ENCODE results near the gene MAPK6.

MAPK6 gene

GRCh38 chr15:52066842-52067544 lies 48.0 kb downstream of the MAPK6 start:
- Histone ChIP-seq H3K27ac (ENCODE audit: low read depth, low read length) (no peak overlapping the region), H3K9me3 (ENCODE audit: control insufficient read depth in 1 of 2, low read length in 2 of 2) (no peaks in the 10 kb centered on the region), H3K27me3 (ENCODE audit: control insufficient read depth in 1 of 2, insufficient read depth in 2 of 2, low read length in 2 of 2) (no peaks in the 10 kb centered on the region)

DNA sequence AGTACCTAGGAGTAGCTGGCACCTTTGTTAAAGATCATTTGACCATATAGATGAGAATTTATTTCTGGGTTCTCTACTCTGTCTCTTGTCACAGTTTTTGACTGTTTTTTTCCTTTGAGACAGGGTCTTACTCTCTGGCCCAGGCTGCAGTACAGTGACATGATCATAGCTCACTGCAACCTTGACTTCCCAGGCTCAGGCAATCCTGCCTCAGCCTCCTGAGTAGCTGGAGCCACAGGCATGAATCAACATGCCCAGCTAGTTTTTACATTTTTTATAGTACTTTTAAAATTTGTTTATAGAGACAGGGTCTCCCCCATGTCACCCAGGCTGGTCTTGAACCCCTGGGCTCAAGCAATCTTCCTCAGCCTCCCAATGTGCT lies 48.5 kb downstream of the MAPK6 start:
- Histone ChIP-seq H3K4me3 (ENCODE audit: low read depth in 1 of 2, low read length in 2 of 2) (no peak overlapping the region), H3K9ac (ENCODE audit: low read depth in 1 of 2, low read length in 2 of 2) (no peak overlapping the region), H3K27ac (ENCODE audit: low read depth, low read length) (no peak overlapping the region), H3K9me3 (ENCODE audit: control insufficient read depth in 1 of 2, low read length in 2 of 2) (no peaks in the 10 kb centered on the region), H3K4me1 (ENCODE audit: control insufficient read depth in 1 of 2, insufficient read depth in 2 of 2, low read length in 2 of 2) (peaks cover 35 to 43% of the 10 kb centered on the region in 2 donors), H3K27me3 (ENCODE audit: control insufficient read depth in 1 of 2, insufficient read depth in 2 of 2, low read length in 2 of 2) (no peaks in the 10 kb centered on the region), H3K36me3 (ENCODE audit: control insufficient read depth in 1 of 2, insufficient read depth in 2 of 2, low read length in 2 of 2) (peaks cover 7 to 13% of the 10 kb centered on the region in 2 donors)

More at GRCh38 chr15:52066842-52067544, 48.0 kb downstream of the MAPK6 start:
- Histone ChIP-seq H3K36me3 (ENCODE audit: control insufficient read depth in 1 of 2, insufficient read depth in 2 of 2, low read length in 2 of 2) (peaks cover 7 to 18% of the 10 kb centered on the region in 2 donors), H3K4me3 (ENCODE audit: low read depth in 1 of 2, low read length in 2 of 2) (no peak overlapping the region), H3K9ac (ENCODE audit: low read depth in 1 of 2, low read length in 2 of 2) (no peak overlapping the region), H3K4me1 (ENCODE audit: control insufficient read depth in 1 of 2, insufficient read depth in 2 of 2, low read length in 2 of 2) (peaks cover 35 to 40% of the 10 kb centered on the region in 2 donors)

DNA sequence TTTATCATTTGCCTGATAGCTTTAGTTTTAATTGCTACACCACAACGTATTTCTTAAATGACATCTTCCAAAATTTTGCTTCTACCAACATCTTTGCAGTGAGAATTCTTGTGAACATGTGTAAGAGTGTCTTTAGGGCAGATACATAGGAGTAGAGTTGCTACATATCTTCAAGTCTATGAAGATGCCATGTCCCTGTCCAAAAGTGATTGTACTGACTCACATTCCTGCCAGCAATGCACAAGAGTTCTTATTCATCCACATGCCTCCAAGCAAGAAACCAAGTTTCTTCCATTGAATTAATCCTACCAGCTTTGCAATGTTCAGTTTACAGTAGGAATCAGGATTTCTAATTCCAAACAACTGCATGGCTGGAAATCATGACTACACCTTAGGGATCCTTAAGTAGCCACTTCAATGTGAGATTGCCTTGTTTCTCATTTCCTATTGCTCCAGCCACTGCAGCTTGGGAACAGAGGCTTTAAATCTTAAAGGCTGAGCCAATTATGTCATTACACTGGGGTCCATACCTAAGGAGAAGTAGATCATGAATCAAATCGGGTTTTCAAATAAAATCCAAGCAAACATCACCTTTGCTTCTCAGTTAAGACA lies 49.1 kb downstream of the MAPK6 start:
- no peak overlapping the region for H3K9ac ChIP-seq (ENCODE audit: low read depth in 1 of 2, low read length in 2 of 2)
- peaks cover 35 to 43% of the 10 kb centered on the region in 2 donors for H3K4me1 ChIP-seq (ENCODE audit: control insufficient read depth in 1 of 2, insufficient read depth in 2 of 2, low read length in 2 of 2)
- H3K27ac ChIP-seq (ENCODE audit: low read depth, low read length), result no peak overlapping the region
- no peaks in the 10 kb centered on the region for H3K9me3 ChIP-seq (ENCODE audit: control insufficient read depth in 1 of 2, low read length in 2 of 2)
- H3K4me3 ChIP-seq (ENCODE audit: low read depth in 1 of 2, low read length in 2 of 2), result no peak overlapping the region
- H3K36me3 ChIP-seq (ENCODE audit: control insufficient read depth in 1 of 2, insufficient read depth in 2 of 2, low read length in 2 of 2), result peaks cover 6 to 7% of the 10 kb centered on the region in 2 donors
- no peaks in the 10 kb centered on the region for H3K27me3 ChIP-seq (ENCODE audit: control insufficient read depth in 1 of 2, insufficient read depth in 2 of 2, low read length in 2 of 2)

DNA sequence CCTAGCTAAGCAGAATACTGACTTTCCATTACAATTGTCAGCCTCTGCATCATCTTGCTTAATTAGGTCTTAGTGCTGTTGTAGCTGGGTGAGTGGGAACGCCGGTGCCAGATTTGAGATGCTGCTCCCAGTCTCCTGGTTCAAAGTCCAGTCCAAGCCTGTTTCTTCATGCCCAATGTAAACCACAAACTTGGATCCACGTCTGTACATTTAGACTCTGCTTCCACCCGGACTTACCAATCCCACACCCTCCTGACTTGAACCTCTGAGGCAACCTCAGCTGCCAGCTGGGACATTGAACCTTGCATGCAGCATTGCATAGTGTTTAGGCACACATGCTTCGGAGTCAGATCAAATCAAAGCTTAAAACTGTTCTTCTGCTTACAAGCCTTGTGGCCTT lies 50.5 kb downstream of the MAPK6 start:
- Histone ChIP-seq H3K9me3 (ENCODE audit: control insufficient read depth in 1 of 2, low read length in 2 of 2) (no peaks in the 10 kb centered on the region), H3K27ac (ENCODE audit: low read depth, low read length) (no peak overlapping the region)

GRCh38 chr15:52071570-52071969 lies 52.6 kb downstream of the MAPK6 start:
- H3K27ac ChIP-seq (ENCODE audit: low read depth, low read length), result no peak overlapping the region
- H3K9ac ChIP-seq (ENCODE audit: low read depth in 1 of 2, low read length in 2 of 2), result no peak overlapping the region
- peaks cover 35 to 42% of the 10 kb centered on the region in 2 donors for H3K4me1 ChIP-seq (ENCODE audit: control insufficient read depth in 1 of 2, insufficient read depth in 2 of 2, low read length in 2 of 2)
- H3K9me3 ChIP-seq (ENCODE audit: control insufficient read depth in 1 of 2, low read length in 2 of 2), result no peaks in the 10 kb centered on the region
- no peaks in the 10 kb centered on the region for H3K27me3 ChIP-seq (ENCODE audit: control insufficient read depth in 1 of 2, insufficient read depth in 2 of 2, low read length in 2 of 2)
- H3K36me3 ChIP-seq (ENCODE audit: control insufficient read depth in 1 of 2, insufficient read depth in 2 of 2, low read length in 2 of 2), result no peaks in the 10 kb centered on the region
- no peak overlapping the region for H3K4me3 ChIP-seq (ENCODE audit: low read depth in 1 of 2, low read length in 2 of 2)

More for the DNA sequence above, 50.5 kb downstream of the MAPK6 start:
- no peaks in the 10 kb centered on the region for H3K27me3 ChIP-seq (ENCODE audit: control insufficient read depth in 1 of 2, insufficient read depth in 2 of 2, low read length in 2 of 2)
- no peaks in the 10 kb centered on the region for H3K36me3 ChIP-seq (ENCODE audit: control insufficient read depth in 1 of 2, insufficient read depth in 2 of 2, low read length in 2 of 2)
- peaks cover 35 to 43% of the 10 kb centered on the region in 2 donors for H3K4me1 ChIP-seq (ENCODE audit: control insufficient read depth in 1 of 2, insufficient read depth in 2 of 2, low read length in 2 of 2)
- no peak overlapping the region for H3K9ac ChIP-seq (ENCODE audit: low read depth in 1 of 2, low read length in 2 of 2)
- no peak overlapping the region for H3K4me3 ChIP-seq (ENCODE audit: low read depth in 1 of 2, low read length in 2 of 2)

GRCh38 chr15:52076889-52077781 lies 58.1 kb downstream of the MAPK6 start:
- no peak overlapping the region for H3K9ac ChIP-seq (ENCODE audit: low read depth in 1 of 2, low read length in 2 of 2)
- no peaks in the 10 kb centered on the region for H3K27me3 ChIP-seq (ENCODE audit: control insufficient read depth in 1 of 2, insufficient read depth in 2 of 2, low read length in 2 of 2)
- H3K4me1 ChIP-seq (ENCODE audit: control insufficient read depth in 1 of 2, insufficient read depth in 2 of 2, low read length in 2 of 2), result peaks cover under 1 to 15% of the 10 kb centered on the region in 2 donors
- no peaks in the 10 kb centered on the region for H3K9me3 ChIP-seq (ENCODE audit: control insufficient read depth in 1 of 2, low read length in 2 of 2)
- no peak overlapping the region for H3K4me3 ChIP-seq (ENCODE audit: low read depth in 1 of 2, low read length in 2 of 2)
- H3K27ac ChIP-seq (ENCODE audit: low read depth, low read length), result no peak overlapping the region
- no peaks in the 10 kb centered on the region for H3K36me3 ChIP-seq (ENCODE audit: control insufficient read depth in 1 of 2, insufficient read depth in 2 of 2, low read length in 2 of 2)

- Histone ChIP-seq H3K9ac (ENCODE audit: low read depth in 1 of 2, low read length in 2 of 2) (no peak overlapping the region), H3K27me3 (ENCODE audit: control insufficient read depth in 1 of 2, insufficient read depth in 2 of 2, low read length in 2 of 2) (no peaks in the 10 kb centered on the region), H3K4me3 (ENCODE audit: low read depth in 1 of 2, low read length in 2 of 2) (no peak overlapping the region), H3K9me3 (ENCODE audit: control insufficient read depth in 1 of 2, low read length in 2 of 2) (no peaks in the 10 kb centered on the region), H3K36me3 (ENCODE audit: control insufficient read depth in 1 of 2, insufficient read depth in 2 of 2, low read length in 2 of 2) (no peaks in the 10 kb centered on the region), H3K4me1 (ENCODE audit: control insufficient read depth in 1 of 2, insufficient read depth in 2 of 2, low read length in 2 of 2) (peaks cover 5 to 18% of the 10 kb centered on the region in 2 donors), H3K27ac (ENCODE audit: low read depth, low read length) (no peak overlapping the region)
Measured at GRCh38 chr15:52078197-52078875, 59.3 kb downstream of the MAPK6 start.

- no peak overlapping the region for H3K27ac ChIP-seq (ENCODE audit: low read depth, low read length)
- H3K4me1 ChIP-seq (ENCODE audit: control insufficient read depth in 1 of 2, insufficient read depth in 2 of 2, low read length in 2 of 2), result peaks cover 5 to 18% of the 10 kb centered on the region in 2 donors
- no peak overlapping the region for H3K4me3 ChIP-seq (ENCODE audit: low read depth in 1 of 2, low read length in 2 of 2)
- H3K36me3 ChIP-seq (ENCODE audit: control insufficient read depth in 1 of 2, insufficient read depth in 2 of 2, low read length in 2 of 2), result no peaks in the 10 kb centered on the region
- no peaks in the 10 kb centered on the region for H3K9me3 ChIP-seq (ENCODE audit: control insufficient read depth in 1 of 2, low read length in 2 of 2)
- no peaks in the 10 kb centered on the region for H3K27me3 ChIP-seq (ENCODE audit: control insufficient read depth in 1 of 2, insufficient read depth in 2 of 2, low read length in 2 of 2)
- no peak overlapping the region for H3K9ac ChIP-seq (ENCODE audit: low read depth in 1 of 2, low read length in 2 of 2)
Measured at GRCh38 chr15:52078876-52079700, 60.1 kb downstream of the MAPK6 start.

DNA sequence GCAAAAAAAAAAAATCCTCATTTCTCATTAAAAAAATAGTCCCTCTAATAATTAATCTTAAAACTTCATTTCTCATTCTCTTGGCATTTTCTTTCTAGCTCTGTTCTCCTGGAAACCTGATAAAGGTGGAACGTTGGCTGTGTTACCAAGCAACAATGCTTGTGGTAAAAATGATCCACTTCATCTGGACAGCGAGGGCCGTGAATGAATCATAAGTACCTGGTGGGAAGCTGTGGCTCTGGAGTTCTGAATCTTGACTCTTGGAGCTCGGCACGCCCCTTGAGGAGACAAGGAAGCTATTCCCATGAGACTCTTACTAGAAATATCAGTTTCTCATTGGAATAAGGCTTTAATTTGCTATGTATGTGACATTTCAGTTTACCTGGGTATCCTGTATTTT lies 61.0 kb downstream of the MAPK6 start:
- Histone ChIP-seq H3K27me3 (ENCODE audit: control insufficient read depth in 1 of 2, insufficient read depth in 2 of 2, low read length in 2 of 2) (no peaks in the 10 kb centered on the region), H3K27ac (ENCODE audit: low read depth, low read length) (no peak overlapping the region), H3K36me3 (ENCODE audit: control insufficient read depth in 1 of 2, insufficient read depth in 2 of 2, low read length in 2 of 2) (no peaks in the 10 kb centered on the region), H3K4me3 (ENCODE audit: low read depth in 1 of 2, low read length in 2 of 2) (no peak overlapping the region), H3K9ac (ENCODE audit: low read depth in 1 of 2, low read length in 2 of 2) (no peak overlapping the region), H3K9me3 (ENCODE audit: control insufficient read depth in 1 of 2, low read length in 2 of 2) (no peaks in the 10 kb centered on the region), H3K4me1 (ENCODE audit: control insufficient read depth in 1 of 2, insufficient read depth in 2 of 2, low read length in 2 of 2) (peaks cover 5 to 18% of the 10 kb centered on the region in 2 donors)

Measured in duodenal mucosa (tissue), 2 donors.